ENCODE measurements around the gene FHIT. TPM values are rescaled to one million over a fixed set of nuclear protein-coding genes. Genes with fewer than 3 reads are reported as not detected.

Gene FHIT
- total RNA-seq, 4 donors from 2014 or later: 3.2 to 10.9 (median 6.4) TPM

- no peak for TF ChIP-seq CTCF (IDR thresholded peaks at IDR 0.05)
- no peak for ATAC-seq (ENCODE audit: low FRiP score)
- no peak for DNase-seq (ENCODE audit: low spot score)
Observed at GRCh38 chr3:60729056-60729455, 522.2 kb downstream of the FHIT start.

- ATAC-seq (ENCODE audit: low FRiP score) (no peak), DNase-seq (ENCODE audit: low spot score) (no peak)
- TF ChIP-seq CTCF (IDR thresholded peaks at IDR 0.05): no peak
Observed at GRCh38 chr3:60728006-60728405, 523.2 kb downstream of the FHIT start.

GRCh38 chr3:60720736-60721135 is 530.5 kb downstream of the FHIT start:
- ATAC-seq (ENCODE audit: low FRiP score) (no peak), DNase-seq (ENCODE audit: low spot score) (no peak)
- no peak for TF ChIP-seq CTCF (IDR thresholded peaks at IDR 0.05)

GRCh38 chr3:60716573-60716972 is 534.7 kb downstream of the FHIT start:
- TF ChIP-seq CTCF (IDR thresholded peaks at IDR 0.05): no peak
- no peak for ATAC-seq (ENCODE audit: low FRiP score)
- no peak for DNase-seq (ENCODE audit: low spot score)

- DNase-seq (ENCODE audit: low spot score) (no peak), ATAC-seq (ENCODE audit: low FRiP score) (no peak)
- no peak for TF ChIP-seq CTCF (IDR thresholded peaks at IDR 0.05)
Observed at GRCh38 chr3:60708191-60708975, 542.9 kb downstream of the FHIT start.

GRCh38 chr3:60707452-60708020 is 543.7 kb downstream of the FHIT start:
- TF ChIP-seq CTCF (IDR thresholded peaks at IDR 0.05): no peak
- no peak for ATAC-seq (ENCODE audit: low FRiP score)
- no peak for DNase-seq (ENCODE audit: low spot score)

Data from omental fat pad (tissue), 4 donors.